Activated gamma-delta T cell treated with anti-CD3 and anti-CD28 coated beads, Interleukin-2, amount 50 U/mL, for 16 hours (primary cell): Measurements from ENCODE around the gene ABCC6.
"Not testable (repeated sequence)": the region's sequence is repeated elsewhere in the genome, so short reads cannot be mapped to it uniquely, and the experiment has no call there.

Source experiments
- DNase-seq: peaks from one replicate; pipeline ENCODE4 v3.0.0-alpha.2; 2020; ENCODE audit warnings: low read depth

ABCC6 gene

GRCh38 chr16:16161319-16161718 is 62.0 kb downstream of the ABCC6 start:
- no peak for DNase-seq

DNA sequence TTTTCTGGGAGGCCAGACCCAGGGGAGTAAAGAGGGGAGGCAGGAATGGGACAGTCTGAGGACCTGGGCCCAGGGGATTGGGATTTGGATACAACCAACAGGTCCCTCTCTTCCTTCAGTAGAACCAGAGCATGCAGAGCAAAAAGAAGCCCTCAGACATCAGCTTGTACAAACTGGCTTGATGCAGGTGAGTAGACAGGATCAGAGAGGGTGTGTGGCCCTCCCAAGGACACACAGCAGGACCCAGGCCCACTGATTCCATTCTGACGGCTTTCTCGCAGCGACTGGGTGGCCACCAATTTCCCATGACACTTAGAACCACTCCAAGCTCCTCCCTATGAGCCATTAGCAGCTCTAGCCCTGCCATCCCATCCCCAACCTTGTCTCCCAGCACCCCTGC is 63.6 kb downstream of the ABCC6 start:
- DNase-seq = no peak

DNA sequence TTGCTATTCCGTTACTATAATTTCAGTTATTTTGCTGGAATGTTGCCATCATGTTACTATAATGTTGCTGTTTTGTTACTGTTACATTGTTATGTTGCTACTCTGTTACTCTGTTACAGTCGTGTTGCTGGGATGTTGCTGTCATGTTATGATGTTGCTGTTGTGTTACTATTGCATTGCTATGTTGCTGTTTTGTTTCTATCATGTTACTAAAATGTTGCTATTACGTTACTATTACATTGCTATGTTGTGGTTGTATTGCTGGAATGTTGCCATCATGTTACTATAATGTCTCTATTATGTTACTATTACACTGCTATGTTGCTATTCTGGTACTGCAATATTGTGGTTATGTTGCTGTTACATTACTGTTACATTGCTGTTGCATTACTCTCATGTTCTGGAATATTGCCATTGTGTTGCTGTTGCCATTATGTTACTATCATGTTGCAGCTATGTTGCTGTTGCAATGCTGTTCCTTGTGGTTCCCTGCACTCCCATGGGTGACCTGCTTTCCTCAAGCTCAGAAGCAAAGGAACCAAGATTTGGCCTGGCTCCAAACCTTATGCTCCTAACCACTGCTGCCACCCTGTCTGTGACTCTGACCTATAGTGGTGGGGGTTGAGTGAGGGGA is 64.4 kb downstream of the ABCC6 start:
- DNase-seq = no peak

DNA sequence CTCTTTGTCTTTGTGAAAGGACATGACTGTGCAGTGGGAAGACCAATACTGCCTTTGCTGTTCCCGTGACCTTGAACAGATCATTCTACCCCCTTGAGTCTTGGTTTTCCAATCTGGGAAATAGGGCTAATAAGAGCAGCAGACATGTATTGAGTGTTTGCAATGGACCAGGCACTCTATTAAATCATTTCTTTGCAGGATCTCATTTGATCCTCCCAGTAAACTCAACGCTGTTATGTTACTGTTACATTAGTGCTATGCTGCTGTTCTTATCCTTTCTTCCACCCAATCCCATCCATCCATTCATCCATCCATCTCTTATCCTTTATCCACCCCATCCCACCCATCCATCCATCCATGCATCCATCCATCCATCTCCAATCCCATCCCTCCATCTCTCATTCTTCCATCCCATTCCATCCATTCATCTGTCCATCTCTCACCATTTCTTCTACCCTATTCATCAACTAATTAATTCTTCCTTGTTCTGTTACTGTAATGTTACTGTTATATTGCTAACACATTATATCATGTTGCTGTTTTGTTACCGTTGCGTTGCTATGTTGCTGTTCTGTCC is 65.1 kb downstream of the ABCC6 start:
- no peak for DNase-seq

- no peak for DNase-seq
Observed at GRCh38 chr16:16157166-16157565, 66.1 kb downstream of the ABCC6 start.

DNA sequence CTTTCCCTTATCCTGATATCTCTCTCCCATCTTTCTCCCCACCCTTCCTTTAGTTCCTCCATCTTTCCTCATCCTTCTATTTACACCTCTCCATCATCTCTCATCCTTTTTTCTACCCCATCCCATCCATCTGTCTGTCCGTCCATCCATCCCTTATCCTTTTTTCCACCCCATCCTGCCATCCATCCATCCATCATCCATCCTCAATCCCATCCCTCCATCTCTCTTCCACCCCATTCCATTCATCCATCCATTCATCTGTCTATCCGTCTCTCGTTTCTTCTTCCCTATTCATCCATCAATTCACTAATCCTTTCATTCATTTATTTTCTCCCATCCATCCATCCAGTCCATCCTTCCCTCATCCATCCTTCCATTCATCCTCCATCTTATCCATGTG is 68.1 kb downstream of the ABCC6 start:
- no peak for DNase-seq

DNA sequence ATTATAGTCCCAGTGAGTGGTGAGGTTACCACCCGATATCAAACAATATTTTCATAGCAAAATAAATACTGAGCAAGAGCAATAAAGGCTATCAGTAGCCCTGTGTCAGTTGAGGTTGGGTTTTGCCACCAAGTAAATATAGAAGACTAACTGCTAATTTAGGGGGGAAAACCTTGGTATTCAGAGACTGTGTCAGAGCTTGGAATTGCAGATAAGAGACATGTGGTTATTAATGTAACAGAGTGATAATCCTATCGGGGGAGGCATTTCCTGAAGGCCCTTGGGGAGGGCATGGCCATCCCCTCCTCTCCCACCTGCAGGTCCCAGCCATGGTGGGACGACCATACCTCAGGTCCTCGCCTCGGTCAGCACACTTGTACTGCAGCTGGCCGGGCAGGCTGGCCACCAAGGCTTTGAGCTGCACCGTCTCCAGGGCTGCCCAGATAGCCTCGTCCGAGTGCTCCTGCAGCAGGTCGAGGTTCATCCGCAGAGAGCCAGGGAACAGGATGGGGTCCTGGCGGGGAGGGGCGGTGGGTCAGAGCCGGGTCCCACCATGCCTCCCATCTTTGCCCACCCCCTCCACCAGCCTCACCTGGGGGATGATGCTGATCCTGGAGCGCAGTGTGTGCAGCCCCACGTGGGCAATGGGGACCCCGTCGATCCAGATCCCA is 68.9 kb downstream of the ABCC6 start:
- no peak for DNase-seq

DNA sequence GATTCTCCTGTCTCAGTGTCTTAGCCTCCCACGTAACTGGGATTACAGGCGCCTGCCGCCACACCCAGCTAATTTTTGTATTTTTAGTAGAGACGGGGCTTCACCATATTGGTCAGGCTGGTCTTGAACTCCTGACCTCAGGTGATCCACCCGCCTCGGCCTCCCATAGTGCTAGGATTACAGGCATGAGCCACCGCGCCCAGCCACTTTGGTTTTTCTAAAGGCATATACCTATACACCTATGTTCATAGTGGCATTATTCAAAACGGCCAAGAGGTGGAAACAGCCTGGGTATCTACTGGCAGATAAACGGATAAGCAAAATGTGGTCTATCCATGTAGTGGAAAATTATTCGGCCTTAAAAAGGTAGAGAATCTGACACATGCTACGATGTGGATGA is 70.3 kb downstream of the ABCC6 start:
- DNase-seq = not testable (repeated sequence)

DNA sequence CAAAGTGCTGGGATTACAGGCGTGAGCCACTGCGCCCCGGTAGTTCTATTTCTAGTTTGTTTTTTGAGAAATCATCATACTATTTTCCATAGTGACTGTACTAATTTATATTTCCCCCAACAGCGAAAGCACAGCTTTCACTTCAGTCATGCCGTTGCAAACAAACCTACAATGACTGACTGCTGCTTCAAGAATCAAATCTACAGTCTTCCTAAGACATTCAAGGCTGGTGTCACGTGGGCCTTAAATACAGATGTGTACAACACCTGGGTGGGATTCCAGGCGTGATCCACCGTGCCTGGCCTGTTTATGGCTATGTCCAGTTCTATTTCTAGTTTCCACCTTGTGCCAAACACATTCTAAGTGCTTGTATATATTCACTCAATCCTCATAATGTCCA is 72.0 kb downstream of the ABCC6 start:
- DNase-seq = no peak

GRCh38 chr16:16150878-16151152 is 72.5 kb downstream of the ABCC6 start:
- DNase-seq = no peak

GRCh38 chr16:16150117-16150877 is 73.0 kb downstream of the ABCC6 start:
- no peak for DNase-seq

- DNase-seq = no peak
Observed at GRCh38 chr16:16149710-16150116, 73.6 kb downstream of the ABCC6 start.

DNA sequence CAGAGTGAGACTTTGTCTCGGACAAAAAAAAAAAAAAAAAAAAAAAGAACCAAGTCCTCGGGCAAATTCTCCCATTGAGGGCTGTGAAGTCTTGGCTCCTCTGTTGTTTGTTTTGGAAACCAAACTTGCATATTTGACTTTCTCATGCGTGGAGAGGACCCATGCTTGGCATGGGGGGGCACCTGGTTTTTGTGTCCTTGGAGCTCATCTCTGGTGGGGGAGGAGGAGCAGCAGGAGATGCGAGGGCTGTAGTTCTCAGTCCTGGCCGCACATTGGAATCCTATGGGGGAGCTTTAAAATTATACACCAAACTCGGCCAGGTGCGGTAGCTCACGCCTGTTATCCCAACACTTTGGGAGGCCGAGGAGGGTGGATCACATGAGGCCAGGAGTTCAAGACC is 74.5 kb downstream of the ABCC6 start:
- DNase-seq = no peak

GRCh38 chr16:16148000-16148599 is 75.2 kb downstream of the ABCC6 start:
- not testable (repeated sequence) for DNase-seq

GRCh38 chr16:16147316-16147999 is 75.8 kb downstream of the ABCC6 start:
- DNase-seq = no peak

- no peak for DNase-seq
Observed at GRCh38 chr16:16146380-16147315, 76.6 kb downstream of the ABCC6 start.

GRCh38 chr16:16145286-16145685 is 78.0 kb downstream of the ABCC6 start:
- no peak for DNase-seq

- DNase-seq = no peak
Observed at GRCh38 chr16:16144416-16144815, 78.9 kb downstream of the ABCC6 start.

GRCh38 chr16:16143931-16144330 is 79.4 kb downstream of the ABCC6 start:
- DNase-seq = no peak

GRCh38 chr16:16143038-16143763 is 80.1 kb downstream of the ABCC6 start:
- no peak for DNase-seq
